Hematopoietic multipotent progenitor cell treated with erythropoietin and hydrocortisone succinate and interleukin-3 and kit ligand, for 6 days (in vitro differentiated cells): ENCODE measurements around the gene MFN1.
A peak's percentile ranks its signal among the peaks of the same experiment; 100 is the strongest.

Source experiments
- DNase-seq: peaks from one replicate; pipeline ENCODE4 v3.0.0-alpha.2; 2015

MFN1 gene

DNA sequence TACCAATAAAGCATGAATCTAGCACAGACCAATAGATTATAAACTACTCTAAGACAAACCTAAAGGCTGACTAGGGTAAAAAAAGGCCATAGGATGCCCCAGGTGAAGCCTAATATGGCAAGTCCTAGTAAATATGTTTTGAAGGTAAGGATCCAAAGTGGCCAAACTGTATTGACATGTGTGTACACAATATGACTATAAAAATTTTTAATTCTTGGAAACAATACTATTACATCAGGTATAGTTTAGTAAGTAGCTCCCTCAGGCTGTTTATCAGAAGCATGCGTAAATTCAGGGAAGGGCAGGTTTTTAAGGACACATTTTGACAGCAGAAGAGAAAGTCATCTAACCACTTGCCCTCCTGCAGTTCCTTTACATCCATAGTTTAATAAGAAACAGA lies 84.9 kb downstream of the MFN1 start:
- no peak for DNase-seq

DNA sequence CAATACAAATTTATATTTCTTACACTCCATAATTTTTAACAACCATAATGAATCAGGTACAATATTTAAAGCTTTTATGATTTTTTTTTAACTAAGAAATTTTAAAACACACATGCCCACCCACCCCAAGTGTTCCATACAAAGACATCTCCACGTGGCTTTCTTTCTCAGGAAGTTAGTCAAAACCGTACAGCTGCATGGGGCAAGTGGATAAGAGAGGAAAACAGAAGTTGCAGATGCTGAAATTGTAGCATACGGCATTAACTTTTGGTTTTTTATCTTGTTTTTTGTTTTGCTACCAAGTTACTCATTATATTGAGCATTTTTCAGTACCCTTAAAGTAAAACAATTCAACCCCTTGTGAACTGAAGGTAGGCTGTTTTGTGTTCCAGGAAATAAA lies 89.0 kb downstream of the MFN1 start:
- DNase-seq = peak; percentile 74

DNA sequence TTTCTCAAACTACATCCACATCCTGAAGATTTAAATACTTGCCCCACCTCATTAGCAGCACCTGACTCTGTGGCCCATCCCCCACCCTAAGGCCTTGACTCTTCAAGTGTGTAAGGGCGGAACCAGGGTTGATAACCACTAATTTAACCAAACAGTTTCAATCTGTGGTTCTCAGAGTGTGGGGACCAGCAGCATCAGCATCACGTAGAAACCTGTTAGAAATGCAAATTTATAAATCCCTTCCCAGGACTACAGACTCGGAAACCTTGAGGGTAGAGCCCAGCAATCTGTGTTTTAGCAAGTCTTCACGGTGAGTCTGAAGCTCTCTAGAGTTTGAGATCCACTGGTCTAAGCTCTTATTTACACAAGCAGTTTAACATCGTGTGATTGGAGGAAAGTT lies 91.3 kb downstream of the MFN1 start:
- DNase-seq = peak; percentile 61
